A549 (cell line): Measurements from ENCODE around the gene MOB3C.

Experiments
- CHD4 ChIP-seq: fragments of 200-600 bp; sonication (generic); IDR thresholded peaks from 2 replicates; pipeline ENCODE4 v1.6.1; 2016; ENCODE audit warnings: antibody characterized with exemption, mild to moderate bottlenecking, borderline replicate concordance
- EP300 ChIP-seq, 2 experiments: fragments of >200 bp; sonication (Bioruptor Twin); formaldehyde crosslinking; IDR thresholded peaks; 2 replicates in 1 of 2; 3 replicates in 1 of 2; pipeline ENCODE4 v1.6.1; 2016 to 2017
- HDAC2 ChIP-seq: fragments of 200-600 bp; sonication (generic); IDR thresholded peaks from 2 replicates; pipeline ENCODE4 v1.6.1; 2016
- JUN ChIP-seq, 2 experiments: fragments of >200 bp; sonication (Bioruptor Twin); formaldehyde crosslinking; IDR thresholded peaks; 2 replicates in 1 of 2; 3 replicates in 1 of 2; pipeline ENCODE4 v1.6.1; 2016 to 2017
- NPAS2 ChIP-seq: fragments of 250-450 bp; sonication (Bioruptor Pico); IDR thresholded peaks from 2 replicates; pipeline ENCODE4 v1.8.0; 2022; ENCODE audit warnings: mild to moderate bottlenecking, moderate library complexity, borderline replicate concordance
- POLR2A ChIP-seq: IDR thresholded peaks from 2 replicates; pipeline ENCODE4 v1.6.1; 2012; ENCODE audit warnings: mild to moderate bottlenecking, low read length
- SREBF2 ChIP-seq: fragments of 450-650 bp; IDR thresholded peaks from 2 replicates; pipeline ENCODE4 v1.6.1; 2014; ENCODE audit warnings: mild to moderate bottlenecking, moderate library complexity
- TFCP2L1 ChIP-seq: fragments of 250-450 bp; sonication (Bioruptor Pico); IDR thresholded peaks from 2 replicates; pipeline ENCODE4 v1.5.0; 2021; ENCODE audit warnings: mild to moderate bottlenecking
- TP53 ChIP-seq: fragments of 250-450 bp; sonication (Bioruptor Pico); IDR thresholded peaks from 2 replicates; pipeline ENCODE4 v1.5.0; 2021; ENCODE audit warnings: mild to moderate bottlenecking, moderate library complexity
- ZSCAN20 ChIP-seq: fragments of 250-450 bp; sonication (Bioruptor Pico); IDR thresholded peaks from 2 replicates; pipeline ENCODE4 v1.8.0; 2022; ENCODE audit warnings: mild to moderate bottlenecking, moderate library complexity
- TF ChIP-seq, protein P1 (sequence below): fragments of 250-450 bp; sonication (Bioruptor Pico); IDR thresholded peaks from 2 replicates; pipeline ENCODE4 v1.5.0; 2021; ENCODE audit warnings: mild to moderate bottlenecking, moderate library complexity, borderline replicate concordance
- TF ChIP-seq, protein P2 (sequence below): fragments of >200 bp; sonication (Bioruptor Twin); formaldehyde crosslinking; IDR thresholded peaks from 3 replicates; pipeline ENCODE4 v1.5.1; 2016
- TF ChIP-seq, protein P3 (sequence below): fragments of 450-650 bp; IDR thresholded peaks from 2 replicates; pipeline ENCODE4 v1.6.1; 2014; ENCODE audit warnings: antibody characterized with exemption
- TF ChIP-seq, protein P4 (sequence below): IDR thresholded peaks from 2 replicates; pipeline ENCODE4 v1.6.1; 2012

DNA sequence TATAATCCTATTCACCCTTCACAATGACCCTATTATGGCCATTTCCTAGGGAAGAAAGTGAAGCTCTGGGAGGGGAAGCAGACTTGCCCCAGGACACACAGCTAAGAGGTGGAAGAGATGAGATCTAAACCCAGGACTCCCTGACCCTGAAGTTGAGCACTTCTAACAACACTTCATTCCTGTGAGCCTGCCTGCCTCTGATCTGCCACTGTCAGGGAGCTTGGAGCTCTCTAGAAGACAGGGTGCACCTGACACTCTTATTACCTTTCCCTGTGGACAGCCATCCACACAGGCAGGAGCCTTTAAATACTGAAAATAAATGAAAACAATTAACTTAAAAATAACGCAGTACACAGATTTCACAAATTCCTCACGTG is 13.1 kb downstream of the MOB3C start:
- TF ChIP-seq TP53 (CRISPR knock-in tag) (no peak), SREBF2 (no peak), JUN (IDR thresholded peaks at IDR 0.05) (no peak), EP300 (IDR thresholded peaks at IDR 0.05) (no peak), POLR2A (no peak), TFCP2L1 (CRISPR knock-in tag) (no peak), ZSCAN20 (CRISPR knock-in tag) (no peak), CHD4 (no peak), HDAC2 (no peak), NPAS2 (CRISPR knock-in tag) (no peak)
- TF ChIP-seq, protein P1, sequence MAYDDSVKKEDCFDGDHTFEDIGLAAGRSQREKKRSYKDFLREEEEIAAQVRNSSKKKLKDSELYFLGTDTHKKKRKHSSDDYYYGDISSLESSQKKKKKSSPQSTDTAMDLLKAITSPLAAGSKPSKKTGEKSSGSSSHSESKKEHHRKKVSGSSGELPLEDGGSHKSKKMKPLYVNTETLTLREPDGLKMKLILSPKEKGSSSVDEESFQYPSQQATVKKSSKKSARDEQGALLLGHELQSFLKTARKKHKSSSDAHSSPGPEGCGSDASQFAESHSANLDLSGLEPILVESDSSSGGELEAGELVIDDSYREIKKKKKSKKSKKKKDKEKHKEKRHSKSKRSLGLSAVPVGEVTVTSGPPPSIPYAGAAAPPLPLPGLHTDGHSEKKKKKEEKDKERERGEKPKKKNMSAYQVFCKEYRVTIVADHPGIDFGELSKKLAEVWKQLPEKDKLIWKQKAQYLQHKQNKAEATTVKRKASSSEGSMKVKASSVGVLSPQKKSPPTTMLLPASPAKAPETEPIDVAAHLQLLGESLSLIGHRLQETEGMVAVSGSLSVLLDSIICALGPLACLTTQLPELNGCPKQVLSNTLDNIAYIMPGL (CRISPR knock-in tag): no peak
- TF ChIP-seq, protein P2, sequence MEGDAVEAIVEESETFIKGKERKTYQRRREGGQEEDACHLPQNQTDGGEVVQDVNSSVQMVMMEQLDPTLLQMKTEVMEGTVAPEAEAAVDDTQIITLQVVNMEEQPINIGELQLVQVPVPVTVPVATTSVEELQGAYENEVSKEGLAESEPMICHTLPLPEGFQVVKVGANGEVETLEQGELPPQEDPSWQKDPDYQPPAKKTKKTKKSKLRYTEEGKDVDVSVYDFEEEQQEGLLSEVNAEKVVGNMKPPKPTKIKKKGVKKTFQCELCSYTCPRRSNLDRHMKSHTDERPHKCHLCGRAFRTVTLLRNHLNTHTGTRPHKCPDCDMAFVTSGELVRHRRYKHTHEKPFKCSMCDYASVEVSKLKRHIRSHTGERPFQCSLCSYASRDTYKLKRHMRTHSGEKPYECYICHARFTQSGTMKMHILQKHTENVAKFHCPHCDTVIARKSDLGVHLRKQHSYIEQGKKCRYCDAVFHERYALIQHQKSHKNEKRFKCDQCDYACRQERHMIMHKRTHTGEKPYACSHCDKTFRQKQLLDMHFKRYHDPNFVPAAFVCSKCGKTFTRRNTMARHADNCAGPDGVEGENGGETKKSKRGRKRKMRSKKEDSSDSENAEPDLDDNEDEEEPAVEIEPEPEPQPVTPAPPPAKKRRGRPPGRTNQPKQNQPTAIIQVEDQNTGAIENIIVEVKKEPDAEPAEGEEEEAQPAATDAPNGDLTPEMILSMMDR: no peak
- TF ChIP-seq, protein P3, sequence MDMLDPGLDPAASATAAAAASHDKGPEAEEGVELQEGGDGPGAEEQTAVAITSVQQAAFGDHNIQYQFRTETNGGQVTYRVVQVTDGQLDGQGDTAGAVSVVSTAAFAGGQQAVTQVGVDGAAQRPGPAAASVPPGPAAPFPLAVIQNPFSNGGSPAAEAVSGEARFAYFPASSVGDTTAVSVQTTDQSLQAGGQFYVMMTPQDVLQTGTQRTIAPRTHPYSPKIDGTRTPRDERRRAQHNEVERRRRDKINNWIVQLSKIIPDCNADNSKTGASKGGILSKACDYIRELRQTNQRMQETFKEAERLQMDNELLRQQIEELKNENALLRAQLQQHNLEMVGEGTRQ: no peak
- TF ChIP-seq, protein P4, sequence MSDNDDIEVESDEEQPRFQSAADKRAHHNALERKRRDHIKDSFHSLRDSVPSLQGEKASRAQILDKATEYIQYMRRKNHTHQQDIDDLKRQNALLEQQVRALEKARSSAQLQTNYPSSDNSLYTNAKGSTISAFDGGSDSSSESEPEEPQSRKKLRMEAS: no peak
